ENCODE results near the gene MBD3.

- TF ChIP-seq CTCF (conservative IDR thresholded peaks at IDR 0.05 in 1 of 2, IDR thresholded peaks at IDR 0.05 in 1 of 2; ENCODE audit: low read depth in 1 of 2, low read length in 2 of 2) (no peak), EZH2 (IDR thresholded peaks at IDR 0.05; ENCODE audit: low read length, missing control alignments) (no peak)
These were observed 11.7 kb downstream of the MBD3 start for GRCh38 chr19:1580957-1581356.

Measured in fibroblast of lung (primary cell).